Stimulated activated CD8-positive, alpha-beta memory T cell treated with anti-CD3 and anti-CD28 coated beads, Interleukin-2, amount 100 ng/mL, for 48 hours (primary cell): Measurements from ENCODE around the gene CSNK1A1.
"Not testable (repeated sequence)": the region's sequence is repeated elsewhere in the genome, so short reads cannot be mapped to it uniquely, and the experiment has no call there.

Experiments used
- DNase-seq, 2 donors: peaks; one replicate each; pipeline ENCODE4 v3.0.0-alpha.2; 2020; ENCODE audit warnings: low read depth in 2 of 2

Gene CSNK1A1

GRCh38 chr5:149490599-149491485, 60.4 kb downstream of the CSNK1A1 start:
- no peak for DNase-seq

- DNase-seq, result no peak
Measured at GRCh38 chr5:149489605-149490037, 61.6 kb downstream of the CSNK1A1 start.

- DNase-seq, result no peak
Measured at GRCh38 chr5:149488645-149489306, 62.5 kb downstream of the CSNK1A1 start.

GRCh38 chr5:149487672-149488071, 63.6 kb downstream of the CSNK1A1 start:
- no peak for DNase-seq

- DNase-seq, result no peak
Measured at GRCh38 chr5:149486726-149487635, 64.3 kb downstream of the CSNK1A1 start.

- no peak for DNase-seq
Measured at GRCh38 chr5:149485655-149486615, 65.3 kb downstream of the CSNK1A1 start.

GRCh38 chr5:149481485-149481884, 69.8 kb downstream of the CSNK1A1 start:
- DNase-seq, result no peak

GRCh38 chr5:149478761-149479160, 72.5 kb downstream of the CSNK1A1 start:
- no peak for DNase-seq

- no peak for DNase-seq
Measured at GRCh38 chr5:149475777-149476176, 75.5 kb downstream of the CSNK1A1 start.

- DNase-seq, result no peak
Measured at GRCh38 chr5:149474198-149474597, 77.0 kb downstream of the CSNK1A1 start.

GRCh38 chr5:149473441-149473840, 77.8 kb downstream of the CSNK1A1 start:
- no peak for DNase-seq

GRCh38 chr5:149472399-149472798, 78.8 kb downstream of the CSNK1A1 start:
- no peak for DNase-seq

GRCh38 chr5:149471406-149472183, 79.6 kb downstream of the CSNK1A1 start:
- no peak for DNase-seq

- DNase-seq, result no peak
Measured at GRCh38 chr5:149470942-149471341, 80.3 kb downstream of the CSNK1A1 start.

- DNase-seq, result peak in 1 of 2 donors; percentile 3
Measured at GRCh38 chr5:149466457-149466972, 84.7 kb downstream of the CSNK1A1 start.

- no peak for DNase-seq
Measured at GRCh38 chr5:149464796-149465489, 86.3 kb downstream of the CSNK1A1 start.

- DNase-seq, result not testable (repeated sequence)
Measured at GRCh38 chr5:149461907-149462306, 89.3 kb downstream of the CSNK1A1 start.

GRCh38 chr5:149459891-149460290, 91.3 kb downstream of the CSNK1A1 start:
- no peak for DNase-seq

- no peak for DNase-seq
Measured at GRCh38 chr5:149457393-149457763, 93.9 kb downstream of the CSNK1A1 start.
